KOPT-K1 (cell line): ENCODE data around the gene TAF5.
A peak's percentile ranks its signal among the peaks of the same experiment; 100 is the strongest.
"Not testable (repeated sequence)": the region's sequence is repeated elsewhere in the genome, so short reads cannot be mapped to it uniquely, and the experiment has no call there.

Source experiments
- H3K27ac ChIP-seq: fragments of 200-600 bp; sonication (generic); 2 replicates; pipeline ENCODE4 v1.5.1; 2016; ENCODE audit warnings: antibody characterized with exemption, mild to moderate bottlenecking, low read depth, low read length; ENCODE audit not compliant: poor library complexity, severe bottlenecking
- H3K36me3 ChIP-seq: fragments of 200-600 bp; sonication (generic); 2 replicates; pipeline ENCODE4 v1.5.1; 2017; ENCODE audit warnings: antibody characterized with exemption, mild to moderate bottlenecking, low read length, moderate library complexity; ENCODE audit not compliant: insufficient read depth
- H3K9me3 ChIP-seq: fragments of 200-600 bp; sonication (generic); 2 replicates; pipeline ENCODE4 v1.5.1; 2017; ENCODE audit warnings: antibody characterized with exemption, low read length, mild to moderate bottlenecking; ENCODE audit not compliant: insufficient read depth, poor library complexity, severe bottlenecking

TAF5 gene

DNA sequence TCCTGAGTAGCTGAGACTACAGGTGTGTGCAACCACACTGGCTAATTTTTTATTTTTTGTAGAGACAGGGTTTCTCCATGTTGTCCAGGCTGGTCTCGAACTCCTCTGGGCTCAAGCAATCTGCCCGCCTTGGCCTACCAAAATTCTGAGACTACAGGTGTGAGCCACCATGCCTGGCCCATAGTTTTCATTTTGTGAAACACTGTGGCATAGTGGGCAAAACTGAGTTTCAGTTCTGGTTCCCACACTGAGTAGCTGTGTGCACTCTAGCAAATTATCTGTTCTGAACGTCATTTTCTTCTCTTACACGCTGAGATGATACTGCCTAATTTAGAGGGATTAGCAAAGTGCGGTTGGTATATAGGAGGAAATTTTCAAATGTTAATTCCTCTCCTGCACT is 15.0 kb downstream of the TAF5 start:
- H3K36me3 ChIP-seq, result peaks cover 95% of the 10 kb centered on the region
- H3K27ac ChIP-seq, result no peak overlapping the region
- no peaks in the 10 kb centered on the region for H3K9me3 ChIP-seq

DNA sequence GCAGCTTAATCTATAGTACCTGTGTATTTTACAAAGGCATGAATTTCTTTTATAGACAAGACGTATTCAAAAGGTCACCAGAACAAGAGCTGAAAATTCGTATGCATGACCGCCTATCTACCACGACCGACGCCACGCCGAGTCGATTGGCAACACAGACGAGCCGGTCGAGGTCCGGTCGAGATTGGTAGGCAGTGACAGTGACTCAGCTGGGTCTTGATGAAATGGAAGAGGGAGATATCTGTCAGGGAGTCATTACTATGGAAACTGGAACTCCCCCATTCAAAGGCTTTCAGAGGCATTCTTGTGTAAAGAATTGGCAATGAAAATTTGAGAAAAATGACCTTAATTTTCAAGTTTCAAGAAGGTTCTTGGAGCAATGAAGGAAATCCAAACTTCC is 26.4 kb downstream of the TAF5 start:
- H3K36me3 ChIP-seq, result peaks cover 63% of the 10 kb centered on the region
- no peak overlapping the region for H3K27ac ChIP-seq
- no peaks in the 10 kb centered on the region for H3K9me3 ChIP-seq

DNA sequence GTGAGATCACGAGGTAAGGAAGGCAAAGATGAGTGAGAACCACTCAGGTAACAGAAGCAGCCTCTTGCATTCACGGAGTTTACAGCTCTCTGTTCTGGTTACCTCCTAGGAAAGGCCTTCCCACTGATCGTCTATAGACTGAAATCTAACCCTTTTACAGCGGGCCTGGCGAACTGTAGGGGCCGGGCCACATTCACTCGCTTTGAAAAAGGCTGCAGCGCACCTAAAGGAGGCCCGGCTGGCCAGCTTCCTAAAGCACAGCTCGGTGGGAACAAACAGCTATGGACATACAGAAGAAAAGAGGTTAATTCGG is 27.9 kb downstream of the TAF5 start:
- Histone ChIP-seq H3K27ac (peak overlapping the region; percentile 71), H3K9me3 (no peaks in the 10 kb centered on the region), H3K36me3 (peaks cover 63% of the 10 kb centered on the region)

DNA sequence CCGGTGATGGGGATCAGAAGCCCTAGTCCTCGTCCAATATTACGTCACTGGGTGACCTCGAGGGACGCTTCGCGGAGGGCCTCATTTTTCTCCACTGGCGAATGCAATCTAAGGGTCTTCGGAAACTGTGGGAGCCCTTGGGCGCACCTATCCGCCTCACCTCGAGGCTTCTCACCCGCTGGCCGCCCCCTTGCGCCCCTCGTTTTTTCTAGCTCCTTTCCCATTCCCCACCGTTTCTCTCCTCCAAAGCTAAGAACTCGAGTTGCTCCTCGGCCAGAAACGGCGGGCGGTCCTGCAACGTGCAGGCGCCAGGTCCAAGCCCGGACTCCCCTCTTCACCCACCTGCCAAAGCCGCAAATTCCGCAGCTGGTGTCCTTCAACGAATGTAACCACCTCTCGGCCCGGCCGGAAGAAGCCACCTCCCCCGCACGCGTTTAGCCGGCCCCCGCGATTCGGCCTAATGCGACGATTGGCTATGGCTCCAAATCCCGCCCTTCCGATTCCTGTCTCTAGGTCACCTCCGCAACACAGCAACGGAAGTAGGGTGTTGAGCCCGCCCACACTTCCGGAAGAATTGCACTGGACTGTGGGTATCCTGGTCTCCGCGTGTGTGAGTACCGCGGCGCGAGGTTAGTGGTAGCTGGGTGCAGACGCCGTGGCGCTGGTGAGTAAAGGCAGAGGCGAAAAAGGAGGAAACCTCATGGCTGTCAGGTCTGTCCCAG is 28.5 kb downstream of the TAF5 start, which contains the start of the genes ATP5MK and PDCD11:
Gene ATP5MK (minus strand): TSS at position 409 of the 722 bp plus-strand sequence. CDS start 4,018 bp downstream, outside the sequence.
Gene PDCD11 (plus strand): TSS at position 560 of the 722 bp plus-strand sequence. CDS start 1,801 bp downstream, outside the sequence.
- Histone ChIP-seq H3K9me3 (no peaks in the 10 kb centered on the region), H3K36me3 (peaks cover 62% of the 10 kb centered on the region), H3K27ac (peak within 1 kb of the TSS; percentile 71)

DNA sequence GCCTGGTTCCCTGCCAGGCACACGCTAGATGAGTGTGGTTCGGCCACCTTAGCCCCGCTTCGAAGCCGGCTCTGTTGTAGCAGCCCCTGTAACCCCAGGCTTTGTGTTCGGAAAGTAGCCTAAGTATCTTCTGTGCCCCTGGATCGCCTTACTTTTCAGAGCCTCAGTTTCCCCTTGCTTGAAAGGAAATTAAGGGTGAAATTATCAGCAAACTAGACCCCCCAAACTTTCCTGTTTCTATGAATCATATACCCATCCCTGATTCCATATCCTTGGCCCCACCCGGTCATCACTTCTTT is 29.0 kb downstream of the TAF5 start:
- peaks cover 62% of the 10 kb centered on the region for H3K36me3 ChIP-seq
- H3K27ac ChIP-seq, result peak overlapping the region; percentile 71
- no peaks in the 10 kb centered on the region for H3K9me3 ChIP-seq

DNA sequence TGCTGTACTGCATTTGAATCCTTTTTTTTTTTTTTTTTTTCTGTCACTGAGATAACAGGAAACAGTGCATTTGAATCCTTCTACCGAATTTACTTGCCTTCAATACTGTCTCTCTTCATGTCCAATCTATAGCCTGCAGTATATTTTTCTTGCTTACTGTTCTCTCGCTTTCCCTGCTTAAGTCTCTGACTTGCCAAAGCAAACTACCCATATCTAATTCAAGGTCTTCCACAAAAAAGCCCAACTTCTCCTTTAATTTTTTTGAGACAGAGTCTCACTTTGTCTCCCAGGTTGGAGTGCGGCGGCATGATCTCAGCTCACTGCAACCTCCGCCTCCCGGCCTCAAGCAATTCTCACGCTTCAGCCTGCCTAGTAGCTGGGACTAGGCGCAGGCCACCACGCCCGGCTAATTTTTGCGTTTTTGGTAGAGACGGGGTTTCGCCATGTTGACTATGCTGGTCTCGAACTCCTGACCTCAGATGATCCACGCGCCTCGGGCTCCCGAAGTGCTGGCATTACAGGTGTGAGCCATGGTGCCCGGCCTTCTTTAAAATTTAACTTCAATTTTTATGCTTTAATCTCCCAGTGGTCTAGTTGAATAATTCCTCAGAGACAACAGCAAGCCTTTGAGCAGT is 29.5 kb downstream of the TAF5 start:
- Histone ChIP-seq H3K36me3 (peaks cover 62% of the 10 kb centered on the region), H3K9me3 (no peaks in the 10 kb centered on the region), H3K27ac (peak overlapping the region; percentile 71)

DNA sequence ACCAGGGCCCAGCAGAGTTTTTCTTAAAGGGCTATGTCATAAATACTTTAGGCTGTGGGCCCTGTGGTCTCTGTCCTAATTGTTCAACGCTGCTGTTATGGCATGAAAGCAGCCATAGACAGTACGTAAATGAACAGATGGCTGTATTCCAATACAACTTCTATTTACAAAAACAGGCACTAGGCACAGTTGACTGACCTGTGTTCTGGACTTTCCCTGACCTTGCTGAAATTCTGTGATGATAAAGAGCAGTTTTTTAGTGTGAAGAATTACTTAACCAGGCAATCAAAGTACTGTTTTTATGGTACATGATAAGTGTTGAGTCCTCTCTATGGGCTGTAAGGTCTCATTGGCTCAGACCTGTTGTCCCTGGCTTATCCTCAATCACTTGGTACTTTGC is 45.8 kb downstream of the TAF5 start:
- H3K27ac ChIP-seq, result no peak overlapping the region
- H3K36me3 ChIP-seq, result peaks cover 99% of the 10 kb centered on the region
- no peaks in the 10 kb centered on the region for H3K9me3 ChIP-seq

DNA sequence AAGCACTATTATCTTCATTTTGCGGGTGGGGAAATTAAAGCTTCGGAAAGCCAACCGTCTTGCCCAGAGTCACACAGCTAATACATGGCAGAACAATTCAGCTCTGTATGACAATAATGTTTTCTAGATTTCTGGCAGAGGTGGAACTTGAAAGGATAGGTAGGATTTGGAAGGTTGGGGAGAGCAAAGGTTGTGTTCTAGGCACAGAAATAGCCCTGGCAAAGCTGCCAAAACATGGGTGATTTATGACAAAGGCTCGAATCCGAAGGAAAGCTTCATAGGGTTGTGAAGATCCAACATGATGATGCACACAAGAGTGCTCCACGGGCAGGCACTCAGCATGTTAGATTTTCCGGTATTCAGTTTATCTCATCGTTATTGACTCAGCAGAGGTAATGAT is 47.8 kb downstream of the TAF5 start:
- H3K9me3 ChIP-seq, result no peaks in the 10 kb centered on the region
- peaks cover 99% of the 10 kb centered on the region for H3K36me3 ChIP-seq
- no peak overlapping the region for H3K27ac ChIP-seq

DNA sequence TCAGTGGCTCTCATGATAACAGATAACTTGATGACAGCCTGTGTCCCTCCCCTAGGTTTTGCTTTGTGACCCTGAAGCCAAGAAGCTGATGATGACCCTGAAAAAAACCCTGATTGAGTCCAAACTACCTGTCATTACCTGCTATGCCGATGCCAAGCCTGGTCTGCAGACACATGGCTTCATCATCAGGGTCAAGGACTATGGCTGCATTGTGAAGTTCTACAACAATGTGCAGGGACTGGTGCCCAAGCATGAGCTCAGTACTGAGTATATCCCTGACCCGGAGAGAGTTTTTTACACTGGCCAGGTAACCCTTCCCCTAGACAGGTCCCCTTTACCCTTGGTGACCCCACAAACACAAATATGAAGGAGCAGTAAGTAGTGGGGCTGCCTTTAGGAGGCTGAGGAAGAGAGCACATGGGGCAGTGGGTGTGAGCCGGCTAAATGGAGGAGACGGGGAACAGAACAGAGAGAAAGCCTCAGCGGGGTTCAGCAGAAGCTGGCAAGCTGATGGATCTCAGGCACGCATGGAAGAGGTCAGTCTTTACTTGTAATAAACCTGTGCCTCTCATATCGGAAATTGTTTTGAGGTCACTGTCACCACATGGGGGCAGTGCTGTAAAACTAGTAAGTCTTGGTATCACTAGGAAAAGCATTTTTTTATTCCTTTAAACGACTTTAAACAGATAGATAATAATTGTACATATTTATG is 48.8 kb downstream of the TAF5 start:
- H3K27ac ChIP-seq, result no peak overlapping the region
- no peaks in the 10 kb centered on the region for H3K9me3 ChIP-seq
- peaks cover 100% of the 10 kb centered on the region for H3K36me3 ChIP-seq

DNA sequence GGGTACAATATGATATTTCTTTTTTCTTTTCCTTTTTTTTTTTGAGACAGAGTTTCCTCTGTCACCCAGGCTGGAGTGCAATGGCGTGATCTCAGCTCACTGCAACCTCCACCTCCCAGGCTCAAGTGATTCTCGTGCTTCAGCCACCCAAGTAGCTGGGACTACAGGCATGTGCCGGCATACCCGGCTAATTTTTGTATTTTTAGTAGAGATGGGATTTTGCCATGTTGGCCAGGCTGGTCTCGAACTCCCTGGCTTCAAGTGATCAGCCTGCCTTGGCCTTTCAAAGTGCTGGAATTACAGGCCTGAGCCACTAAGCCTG is 49.3 kb downstream of the TAF5 start:
- peaks cover 97% of the 10 kb centered on the region for H3K36me3 ChIP-seq
- not testable (repeated sequence) for H3K9me3 ChIP-seq, H3K27ac ChIP-seq

DNA sequence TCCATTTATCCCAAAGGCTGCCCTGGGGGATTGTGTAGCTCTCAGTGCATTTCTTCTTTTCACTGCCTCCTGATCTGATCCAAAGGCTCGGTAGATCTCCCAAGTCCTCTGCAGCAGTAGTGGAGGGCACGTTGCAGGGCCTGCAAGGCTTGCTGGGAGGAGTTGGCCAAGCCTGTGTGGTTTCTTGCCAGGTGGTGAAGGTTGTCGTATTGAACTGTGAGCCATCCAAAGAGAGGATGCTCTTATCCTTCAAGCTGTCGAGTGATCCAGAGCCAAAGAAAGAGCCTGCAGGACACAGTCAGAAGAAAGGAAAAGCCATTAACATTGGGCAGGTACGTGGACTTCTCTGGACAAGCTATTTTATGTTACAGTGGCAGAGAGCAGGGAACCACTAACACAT is 49.8 kb downstream of the TAF5 start:
- H3K36me3 ChIP-seq, result peaks cover 97% of the 10 kb centered on the region
- H3K27ac ChIP-seq, result no peak overlapping the region
- H3K9me3 ChIP-seq, result no peaks in the 10 kb centered on the region

DNA sequence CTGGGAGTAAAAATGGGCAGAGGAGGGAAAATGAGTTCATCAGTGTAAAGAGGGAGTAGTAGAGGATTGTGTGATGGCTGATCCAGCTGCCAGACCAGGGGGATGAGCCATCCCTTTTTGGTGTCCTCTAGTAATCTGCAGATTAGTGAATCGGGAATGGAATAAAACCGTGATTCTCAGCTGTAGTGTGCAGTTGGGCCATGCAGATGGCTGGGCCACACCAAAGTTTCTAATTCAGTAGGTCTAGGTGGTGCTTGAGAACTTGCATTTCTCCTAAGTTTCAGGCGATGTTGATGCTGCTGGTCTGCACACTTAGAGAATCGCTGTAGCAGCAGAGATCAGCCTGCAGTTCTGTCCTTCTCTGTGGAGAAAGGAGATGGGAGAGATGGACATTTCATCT is 51.3 kb downstream of the TAF5 start:
- H3K36me3 ChIP-seq, result peaks cover 97% of the 10 kb centered on the region
- H3K27ac ChIP-seq, result no peak overlapping the region
- H3K9me3 ChIP-seq, result no peaks in the 10 kb centered on the region

DNA sequence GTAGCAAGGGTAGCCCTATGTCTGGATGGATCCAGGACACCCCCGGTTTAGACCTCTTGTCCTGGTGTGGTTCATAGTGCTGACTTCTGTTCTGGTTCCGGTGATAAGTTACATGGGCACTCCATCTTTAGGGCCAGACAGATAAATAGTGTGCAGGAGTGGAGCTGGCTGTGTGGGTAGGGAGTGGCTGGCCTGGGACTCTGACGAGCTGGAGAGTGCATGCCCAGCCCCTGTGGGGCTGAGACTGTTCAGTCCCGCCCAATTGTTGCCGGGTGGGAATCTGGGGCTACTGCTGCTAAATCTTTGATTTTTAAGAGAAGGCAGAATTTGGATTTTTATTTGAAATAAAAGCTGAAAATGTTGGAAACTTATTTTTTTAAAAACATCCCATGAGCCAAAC is 56.0 kb downstream of the TAF5 start:
- H3K36me3 ChIP-seq, result peaks cover 96% of the 10 kb centered on the region
- H3K9me3 ChIP-seq, result no peaks in the 10 kb centered on the region
- no peak overlapping the region for H3K27ac ChIP-seq

DNA sequence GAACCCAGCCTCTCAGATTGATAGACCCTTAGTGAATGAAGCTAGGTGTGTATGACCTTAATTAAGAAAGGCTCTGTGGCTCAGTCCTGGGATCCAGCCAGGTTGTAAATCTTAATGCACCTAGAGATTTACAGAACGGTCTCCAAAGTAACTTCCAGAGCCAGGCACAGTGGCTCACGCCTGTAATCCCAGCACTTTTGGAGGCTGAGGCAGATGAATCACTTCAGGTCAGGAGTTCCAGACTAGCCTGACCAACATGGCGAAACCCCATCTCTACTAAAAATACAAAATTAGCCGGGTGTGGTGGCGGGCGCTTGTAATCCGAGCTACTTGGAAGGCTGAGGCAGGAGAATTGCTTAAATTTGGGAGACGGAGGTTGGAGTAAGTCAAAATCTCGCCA is 60.1 kb downstream of the TAF5 start:
- Histone ChIP-seq H3K27ac (no peak overlapping the region), H3K9me3 (no peaks in the 10 kb centered on the region), H3K36me3 (peaks cover 88% of the 10 kb centered on the region)

DNA sequence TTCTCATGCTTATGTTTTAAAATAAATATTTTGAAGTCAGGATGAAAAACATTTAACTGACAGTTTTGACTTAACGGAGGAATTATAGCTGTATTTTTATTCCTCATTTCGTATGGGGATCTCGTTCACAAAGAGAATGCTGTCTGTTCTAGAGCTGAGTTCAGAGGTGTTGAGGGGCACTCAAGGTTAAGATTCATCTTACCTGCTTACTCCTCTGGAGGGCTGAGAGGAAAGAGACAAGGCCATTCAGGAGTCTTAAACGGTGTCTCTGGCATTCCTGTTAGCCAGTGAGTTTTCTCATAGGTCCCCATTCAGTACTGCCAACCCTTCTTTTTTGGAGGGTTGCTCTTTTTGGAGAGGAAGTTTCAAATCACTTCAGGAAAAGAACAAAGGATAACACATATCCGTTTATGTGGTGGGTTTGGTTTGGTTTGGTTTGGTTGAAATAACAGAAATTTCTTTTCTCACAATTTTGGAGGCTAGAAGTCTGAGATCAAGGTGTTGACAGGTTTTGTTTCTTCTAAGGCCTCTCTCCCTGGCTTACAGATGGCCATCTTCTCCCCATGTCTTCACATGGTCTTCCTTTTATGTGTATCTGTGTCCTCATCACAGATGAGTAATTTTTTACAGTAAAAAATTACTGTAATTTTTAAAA is 61.3 kb downstream of the TAF5 start:
- Histone ChIP-seq H3K36me3 (peaks cover 88% of the 10 kb centered on the region), H3K27ac (peak overlapping the region; percentile 55)

More for the DNA sequence above, 61.3 kb downstream of the TAF5 start:
- H3K9me3 ChIP-seq, result no peaks in the 10 kb centered on the region
